GM21447 (cell line): ENCODE data around the gene STMN1.

Experiments
- ATAC-seq: cut with Tn5 transposase; IDR thresholded peaks from one replicate; pipeline ENCODE4 v1.9.1; 2021; ENCODE audit not compliant: unreplicated experiment

The STMN1 gene

GRCh38 chr1:25896266-25896665 lies 10.0 kb downstream of the STMN1 start:
- ATAC-seq, result no peak

- ATAC-seq, result no peak
These were observed 10.7 kb downstream of the STMN1 start for GRCh38 chr1:25895365-25895990.

- no peak for ATAC-seq
These were observed 13.1 kb downstream of the STMN1 start for GRCh38 chr1:25893116-25893515.

- no peak for ATAC-seq
These were observed 14.6 kb downstream of the STMN1 start for GRCh38 chr1:25891606-25892005.

- no peak for ATAC-seq
These were observed 15.8 kb downstream of the STMN1 start for GRCh38 chr1:25890239-25891034.

GRCh38 chr1:25889470-25889869 lies 16.7 kb downstream of the STMN1 start:
- no peak for ATAC-seq

GRCh38 chr1:25888426-25888987 lies 17.7 kb downstream of the STMN1 start:
- no peak for ATAC-seq

GRCh38 chr1:25885602-25886001 lies 20.6 kb downstream of the STMN1 start:
- ATAC-seq, result no peak

- no peak for ATAC-seq
These were observed 25.0 kb downstream of the STMN1 start for GRCh38 chr1:25881266-25881665.

- ATAC-seq, result no peak
These were observed 25.7 kb downstream of the STMN1 start for GRCh38 chr1:25880518-25880917.

GRCh38 chr1:25879675-25880074 lies 26.5 kb downstream of the STMN1 start:
- ATAC-seq, result no peak

- no peak for ATAC-seq
These were observed 27.5 kb downstream of the STMN1 start for GRCh38 chr1:25878690-25879089.

GRCh38 chr1:25877155-25877554 lies 29.1 kb downstream of the STMN1 start:
- no peak for ATAC-seq

- ATAC-seq, result no peak
These were observed 29.5 kb downstream of the STMN1 start for GRCh38 chr1:25876693-25877077.

GRCh38 chr1:25875856-25876692 lies 30.1 kb downstream of the STMN1 start:
- peak; percentile 15 for ATAC-seq

GRCh38 chr1:25875154-25875855 lies 30.9 kb downstream of the STMN1 start, which contains the start of gene PAQR7:
PAQR7 (minus strand) TSS chr1:25875708; CDS start chr1:25863839, 11,869 bp downstream.
- peak; percentile 39 for ATAC-seq

- ATAC-seq, result peak; percentile 3
These were observed 31.5 kb downstream of the STMN1 start for GRCh38 chr1:25874635-25875153.

GRCh38 chr1:25874209-25874608 lies 32.0 kb downstream of the STMN1 start:
- ATAC-seq, result no peak

GRCh38 chr1:25873120-25873519 lies 33.1 kb downstream of the STMN1 start:
- ATAC-seq, result no peak

- ATAC-seq, result no peak
These were observed 33.5 kb downstream of the STMN1 start for GRCh38 chr1:25872713-25873112.
